HEK293T (cell line): ENCODE results near the gene DLG2.

ENCODE experiments used
- CTCF ChIA-PET: fragments of 350-600 bp; formaldehyde crosslinking; extraction: SDS; loops from one replicate; lab custom pipeline; 2021; ENCODE audit warnings: antibody characterized with exemption, inconsistent platforms; lab: Yijun Ruan, JAX
- POLR2A ChIA-PET: fragments of 350-600 bp; formaldehyde crosslinking; extraction: SDS; loops from one replicate; lab custom pipeline; 2020; ENCODE audit warnings: antibody characterized with exemption, inconsistent platforms; lab: Yijun Ruan, JAX
- DNase-seq: peaks from one replicate; pipeline ENCODE4 v3.0.0; 2012; ENCODE audit warnings: mixed read lengths; ENCODE audit errors: extremely low spot score
- ARNT ChIP-seq: fragments of 450-650 bp; IDR thresholded peaks from 2 replicates; pipeline ENCODE4 v1.6.1; 2017; ENCODE audit warnings: mild to moderate bottlenecking
- BHLHE40 ChIP-seq: fragments of 450-650 bp; IDR thresholded peaks from 2 replicates; pipeline ENCODE4 v1.6.1; 2016; ENCODE audit warnings: mild to moderate bottlenecking, moderate library complexity, borderline replicate concordance
- CTBP1 ChIP-seq: fragments of 450-650 bp; IDR thresholded peaks from 2 replicates; pipeline ENCODE4 v1.6.1; 2016; ENCODE audit warnings: borderline replicate concordance
- ELF4 ChIP-seq: fragments of 450-650 bp; IDR thresholded peaks from 2 replicates; pipeline ENCODE4 v1.6.1; 2017; ENCODE audit warnings: antibody characterized with exemption
- FOXA1 ChIP-seq: fragments of 450-650 bp; IDR thresholded peaks from 2 replicates; pipeline ENCODE4 v1.6.1; 2016; ENCODE audit warnings: mild to moderate bottlenecking
- FOXK2 ChIP-seq: fragments of 450-650 bp; IDR thresholded peaks from 2 replicates; pipeline ENCODE4 v1.6.1; 2016; ENCODE audit warnings: mild to moderate bottlenecking
- FOXM1 ChIP-seq: fragments of 450-650 bp; IDR thresholded peaks from 2 replicates; pipeline ENCODE4 v1.6.1; 2017; ENCODE audit warnings: mild to moderate bottlenecking, borderline replicate concordance
- HDGF ChIP-seq: fragments of 450-650 bp; IDR thresholded peaks from 2 replicates; pipeline ENCODE4 v1.6.1; 2017; ENCODE audit warnings: antibody characterized with exemption, borderline replicate concordance
- L3MBTL2 ChIP-seq: fragments of 450-650 bp; conservative IDR thresholded peaks from 2 replicates; pipeline ENCODE4 v1.6.1; 2016; ENCODE audit warnings: mild to moderate bottlenecking
- LEF1 ChIP-seq: fragments of 450-650 bp; IDR thresholded peaks from 2 replicates; pipeline ENCODE4 v1.6.1; 2017; ENCODE audit warnings: mild to moderate bottlenecking, borderline replicate concordance
- NFRKB ChIP-seq: fragments of 450-650 bp; IDR thresholded peaks from 2 replicates; pipeline ENCODE4 v1.6.1; 2016; ENCODE audit warnings: mild to moderate bottlenecking, moderate library complexity
- PKNOX1 ChIP-seq: fragments of 450-650 bp; IDR thresholded peaks from 2 replicates; pipeline ENCODE4 v1.6.1; 2016
- SP1 ChIP-seq: fragments of 450-650 bp; IDR thresholded peaks from 2 replicates; pipeline ENCODE4 v1.6.1; 2017
- SUZ12 ChIP-seq: fragments of 450-650 bp; IDR thresholded peaks from 2 replicates; pipeline ENCODE4 v1.6.1; 2016; ENCODE audit warnings: mild to moderate bottlenecking
- TARDBP ChIP-seq: fragments of 450-650 bp; IDR thresholded peaks from 2 replicates; pipeline ENCODE4 v1.6.1; 2016
- ZNF384 ChIP-seq: fragments of 450-650 bp; IDR thresholded peaks from 2 replicates; pipeline ENCODE4 v1.6.1; 2016

DLG2 gene

GRCh38 chr11:85301895-85302678 lies 325.1 kb downstream of the DLG2 start:
- TF ChIP-seq BHLHE40 = no peak
- TF ChIP-seq TARDBP = no peak
- no peak for TF ChIP-seq FOXA1
- TF ChIP-seq PKNOX1 = no peak
- no peak for TF ChIP-seq FOXM1
- TF ChIP-seq CTBP1 = no peak
- TF ChIP-seq SUZ12 = no peak
- no peak for TF ChIP-seq FOXK2
- TF ChIP-seq SP1 = no peak
- no peak for TF ChIP-seq ELF4
- no peak for TF ChIP-seq L3MBTL2
- no peak for TF ChIP-seq NFRKB
- DNase-seq = no peak
- POLR2A ChIA-PET = no interaction called here
- CTCF ChIA-PET = no interaction called here

- POLR2A ChIA-PET = no interaction called here
- no peak for DNase-seq
- TF ChIP-seq BHLHE40 (no peak), TARDBP (no peak), ELF4 (no peak), L3MBTL2 (no peak), SP1 (no peak), CTBP1 (no peak), FOXM1 (no peak), HDGF (no peak), ZNF384 (no peak), ARNT (no peak), NFRKB (no peak)
- CTCF ChIA-PET = no interaction called here
Observed at GRCh38 chr11:85299258-85299942, 327.7 kb downstream of the DLG2 start.

GRCh38 chr11:85295694-85296271 lies 331.4 kb downstream of the DLG2 start:
- TF ChIP-seq CTBP1 (no peak), TARDBP (no peak), SUZ12 (no peak), ELF4 (no peak), SP1 (no peak), ZNF384 (no peak), FOXA1 (no peak), HDGF (no peak), ARNT (no peak), FOXM1 (no peak), FOXK2 (no peak), PKNOX1 (no peak), L3MBTL2 (no peak), LEF1 (no peak), NFRKB (no peak), BHLHE40 (no peak)
- DNase-seq = no peak
- ChIA-PET POLR2A (no interaction called here), CTCF (no interaction called here)

- CTCF ChIA-PET = no interaction called here
- no peak for TF ChIP-seq BHLHE40
- no peak for TF ChIP-seq HDGF
- TF ChIP-seq ARNT = no peak
- no peak for TF ChIP-seq FOXM1
- TF ChIP-seq LEF1 = no peak
- no peak for TF ChIP-seq PKNOX1
- TF ChIP-seq SP1 = no peak
- TF ChIP-seq L3MBTL2 = no peak
- TF ChIP-seq FOXK2 = no peak
- no peak for TF ChIP-seq SUZ12
- TF ChIP-seq FOXA1 = no peak
- no peak for TF ChIP-seq NFRKB
- TF ChIP-seq TARDBP = no peak
- TF ChIP-seq ZNF384 = no peak
- no peak for TF ChIP-seq CTBP1
- no peak for TF ChIP-seq ELF4
- no peak for DNase-seq
- POLR2A ChIA-PET = no interaction called here
Observed at GRCh38 chr11:85281550-85281949, 345.6 kb downstream of the DLG2 start.

GRCh38 chr11:85279267-85279666 lies 347.9 kb downstream of the DLG2 start:
- ChIA-PET POLR2A (no interaction called here), CTCF (no interaction called here)
- TF ChIP-seq L3MBTL2 (no peak), FOXA1 (no peak), PKNOX1 (no peak), SUZ12 (no peak), ELF4 (no peak), LEF1 (no peak), BHLHE40 (no peak), FOXK2 (no peak), CTBP1 (no peak), SP1 (no peak), NFRKB (no peak), TARDBP (no peak), ARNT (no peak), FOXM1 (no peak), ZNF384 (no peak), HDGF (no peak)
- no peak for DNase-seq
